NCI-H2196 (cell line): ENCODE data around the gene EPN3.

Source experiments
- DNase-seq: peaks from one replicate; lab custom pipeline; 2025; ENCODE audit not compliant: unreplicated experiment; lab: John Stamatoyannopoulos, UW

The EPN3 gene

GRCh38 chr17:50565402-50566350, 33.1 kb downstream of the EPN3 start:
- peak; percentile 70 for DNase-seq

GRCh38 chr17:50566886-50567285, 34.4 kb downstream of the EPN3 start:
- no peak for DNase-seq

- DNase-seq = no peak
Observed at GRCh38 chr17:50568659-50569058, 36.1 kb downstream of the EPN3 start.

- DNase-seq = no peak
Observed at GRCh38 chr17:50569592-50569991, 37.1 kb downstream of the EPN3 start.

- no peak for DNase-seq
Observed at GRCh38 chr17:50570032-50570431, 37.5 kb downstream of the EPN3 start.

GRCh38 chr17:50570528-50570927, 38.0 kb downstream of the EPN3 start:
- DNase-seq = no peak

GRCh38 chr17:50571681-50572080, 39.1 kb downstream of the EPN3 start:
- DNase-seq = no peak

GRCh38 chr17:50572541-50572940, 40.0 kb downstream of the EPN3 start:
- DNase-seq = no peak

GRCh38 chr17:50573866-50574611, 41.5 kb downstream of the EPN3 start:
- no peak for DNase-seq

- DNase-seq = no peak
Observed at GRCh38 chr17:50575581-50576210, 43.2 kb downstream of the EPN3 start.

- DNase-seq = no peak
Observed at GRCh38 chr17:50576864-50577263, 44.3 kb downstream of the EPN3 start.

- no peak for DNase-seq
Observed at GRCh38 chr17:50577451-50577954, 45.0 kb downstream of the EPN3 start.

GRCh38 chr17:50578173-50578572, 45.6 kb downstream of the EPN3 start:
- no peak for DNase-seq

- DNase-seq = no peak
Observed at GRCh38 chr17:50579399-50579798, 46.9 kb downstream of the EPN3 start.

- no peak for DNase-seq
Observed at GRCh38 chr17:50580646-50581045, 48.1 kb downstream of the EPN3 start.

- DNase-seq = no peak
Observed at GRCh38 chr17:50581316-50581715, 48.8 kb downstream of the EPN3 start.

- DNase-seq = no peak
Observed at GRCh38 chr17:50582741-50583140, 50.2 kb downstream of the EPN3 start.

- DNase-seq = no peak
Observed at GRCh38 chr17:50583641-50584040, 51.1 kb downstream of the EPN3 start.

- no peak for DNase-seq
Observed at GRCh38 chr17:50584116-50584515, 51.6 kb downstream of the EPN3 start.

GRCh38 chr17:50584749-50585148, 52.2 kb downstream of the EPN3 start:
- DNase-seq = no peak

GRCh38 chr17:50585346-50585745, 52.8 kb downstream of the EPN3 start:
- DNase-seq = no peak
